Cardiac muscle cell (in vitro differentiated cells and primary cell): ENCODE measurements around the gene COL23A1. TPM values are rescaled to one million over a fixed set of nuclear protein-coding genes. Genes with fewer than 3 reads are reported as not detected.

Experiments used
- DNase-seq, 2 donors: peaks; one replicate each; pipeline versions ENCODE4 v3.0.0 to v3.0.0-alpha.2; 2010 to 2017; ENCODE audit warnings: low read depth in 1 of 2, low spot score in 1 of 2
- H3K27ac ChIP-seq: fragments of 200-600 bp; sonication (generic); 2 replicates; pipeline ENCODE4 v1.5.1; 2016
- H3K27me3 ChIP-seq: fragments of 200-600 bp; sonication (generic); 2 replicates; pipeline ENCODE4 v1.6.0; 2016; ENCODE audit warnings: control low read depth
- H3K36me3 ChIP-seq: fragments of 200-600 bp; sonication (generic); 2 replicates; pipeline ENCODE4 v1.5.1; 2016; ENCODE audit warnings: control low read depth
- H3K4me1 ChIP-seq: fragments of 200-600 bp; sonication (generic); 2 replicates; pipeline ENCODE4 v1.8.1; 2017; ENCODE audit warnings: low read depth, mild to moderate bottlenecking, mixed run types
- H3K4me3 ChIP-seq: fragments of 200-600 bp; sonication (generic); 2 replicates; pipeline ENCODE4 v1.5.1; 2016; ENCODE audit warnings: mild to moderate bottlenecking
- H3K9me3 ChIP-seq: fragments of 200-600 bp; sonication (generic); 2 replicates; pipeline ENCODE4 v1.5.1; 2017; ENCODE audit warnings: low read depth, mild to moderate bottlenecking, control low read depth
- polyA plus RNA-seq: library from polyadenylated mRNA; unstranded; fragments of >200 nt; fragmentation: Nextera tagmentation; extraction: Ambion mirVana; gene quantifications from 2 replicates; pipeline ENCODE4 v1.2.1, GENCODE V29; 2016
- total RNA-seq: library from RNA; depleted of rRNA; stranded (reverse); fragments of >200 nt; gene quantifications from 2 replicates; pipeline ENCODE4 v1.2.3, GENCODE V29; 2016
- TF ChIP-seq, protein P1 (sequence below): IDR thresholded peaks from 2 replicates; pipeline ENCODE4 v1.5.1; 2012; ENCODE audit warnings: low read depth, mild to moderate bottlenecking, low read length

The COL23A1 gene
- total RNA-seq (19.7 and 43.0 TPM in 2 replicates), polyA plus RNA-seq (28.9 and 47.0 TPM in 2 replicates)

DNA sequence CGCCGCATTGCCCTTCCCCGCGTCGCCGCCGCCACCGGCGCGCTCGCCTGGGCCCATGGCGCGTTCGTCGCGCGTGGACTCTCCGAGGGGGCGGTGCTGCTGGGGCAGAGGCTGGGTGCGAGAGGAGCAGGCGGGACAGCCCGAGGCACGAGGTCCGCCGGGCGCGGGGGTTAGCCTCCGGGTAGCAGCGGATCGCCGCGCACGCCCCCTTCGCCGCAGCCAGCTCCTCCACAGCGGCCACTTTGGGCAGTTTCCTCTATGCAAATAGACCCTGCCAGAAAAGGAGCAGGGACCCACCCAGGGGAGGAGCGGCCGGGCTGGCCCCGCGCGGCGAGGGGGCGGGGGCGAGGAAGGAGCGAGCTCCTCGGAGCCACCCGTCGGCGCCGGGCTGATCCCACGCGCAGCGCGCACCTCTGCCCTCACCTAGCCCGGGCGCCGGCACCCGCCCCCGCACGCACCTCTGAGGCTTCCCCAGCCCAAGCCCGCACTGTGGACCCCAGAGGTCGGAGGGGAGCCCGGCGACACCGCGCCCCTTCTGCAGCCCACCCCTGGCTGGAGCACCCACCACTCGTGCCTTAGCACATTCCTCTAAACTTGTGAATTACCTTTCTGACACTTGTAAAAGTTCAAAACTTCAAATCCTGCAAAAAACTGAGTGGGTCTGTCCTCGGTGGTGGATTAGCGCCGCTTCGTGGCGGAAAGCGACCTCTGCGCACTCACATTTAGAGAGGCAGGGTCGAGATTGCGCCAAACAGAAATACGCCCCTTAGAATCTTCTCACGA is at the start of gene COL23A1:
COL23A1 (minus strand) TSS at position 253 of the 783 bp plus-strand sequence.
- TF ChIP-seq, protein P1, sequence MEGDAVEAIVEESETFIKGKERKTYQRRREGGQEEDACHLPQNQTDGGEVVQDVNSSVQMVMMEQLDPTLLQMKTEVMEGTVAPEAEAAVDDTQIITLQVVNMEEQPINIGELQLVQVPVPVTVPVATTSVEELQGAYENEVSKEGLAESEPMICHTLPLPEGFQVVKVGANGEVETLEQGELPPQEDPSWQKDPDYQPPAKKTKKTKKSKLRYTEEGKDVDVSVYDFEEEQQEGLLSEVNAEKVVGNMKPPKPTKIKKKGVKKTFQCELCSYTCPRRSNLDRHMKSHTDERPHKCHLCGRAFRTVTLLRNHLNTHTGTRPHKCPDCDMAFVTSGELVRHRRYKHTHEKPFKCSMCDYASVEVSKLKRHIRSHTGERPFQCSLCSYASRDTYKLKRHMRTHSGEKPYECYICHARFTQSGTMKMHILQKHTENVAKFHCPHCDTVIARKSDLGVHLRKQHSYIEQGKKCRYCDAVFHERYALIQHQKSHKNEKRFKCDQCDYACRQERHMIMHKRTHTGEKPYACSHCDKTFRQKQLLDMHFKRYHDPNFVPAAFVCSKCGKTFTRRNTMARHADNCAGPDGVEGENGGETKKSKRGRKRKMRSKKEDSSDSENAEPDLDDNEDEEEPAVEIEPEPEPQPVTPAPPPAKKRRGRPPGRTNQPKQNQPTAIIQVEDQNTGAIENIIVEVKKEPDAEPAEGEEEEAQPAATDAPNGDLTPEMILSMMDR: peak; percentile 82
- Histone ChIP-seq H3K4me3 (peak within 1 kb of the TSS; percentile 56), H3K4me1 (peaks cover 12% of the 10 kb centered on the region), H3K27ac (peak within 1 kb of the TSS; percentile 62), H3K9me3 (no peaks in the 10 kb centered on the region), H3K36me3 (no peaks in the 10 kb centered on the region), H3K27me3 (no peaks in the 10 kb centered on the region)
- peak; percentile 60 to 90 for DNase-seq

DNA sequence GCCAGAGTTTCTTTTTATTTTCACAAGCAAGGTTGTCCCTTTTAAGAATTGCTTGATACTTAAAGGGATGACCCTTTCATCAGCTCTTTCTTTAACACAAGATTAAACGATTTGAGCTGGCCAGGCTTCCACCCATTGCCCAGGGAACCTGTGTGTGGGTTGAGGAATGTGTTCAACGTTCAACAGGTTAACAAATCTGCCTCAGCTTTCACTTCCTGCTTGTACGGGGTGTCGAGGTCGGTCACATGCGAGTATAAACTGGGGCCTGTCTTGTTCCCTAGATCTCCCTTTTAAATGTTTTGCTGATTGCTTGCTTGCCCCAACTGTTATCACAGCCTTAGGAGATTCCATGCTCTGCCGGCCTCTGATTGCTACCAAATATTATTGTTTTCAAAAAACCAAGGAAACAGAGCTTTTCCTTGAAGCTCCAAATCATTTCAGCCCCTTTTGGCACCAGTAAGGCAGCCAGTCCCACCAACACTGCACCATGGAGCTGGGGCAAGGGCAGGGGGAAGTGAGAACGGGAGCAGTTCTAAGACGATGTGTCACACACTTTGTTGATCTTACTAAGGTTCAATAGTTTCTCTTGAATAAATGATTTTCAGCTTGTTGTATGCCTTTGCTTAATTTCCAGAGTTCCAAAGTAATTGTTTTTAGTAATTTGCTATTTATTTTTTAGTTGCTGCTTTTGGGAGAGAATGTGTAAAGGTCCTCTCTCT is 47.3 kb upstream of the COL23A1 start:
- Histone ChIP-seq H3K9me3 (no peaks in the 10 kb centered on the region), H3K36me3 (no peaks in the 10 kb centered on the region), H3K4me1 (no peaks in the 10 kb centered on the region), H3K27me3 (no peaks in the 10 kb centered on the region), H3K4me3 (no peak overlapping the region), H3K27ac (no peak overlapping the region)
- no peak for DNase-seq
- TF ChIP-seq, protein P1: no peak

DNA sequence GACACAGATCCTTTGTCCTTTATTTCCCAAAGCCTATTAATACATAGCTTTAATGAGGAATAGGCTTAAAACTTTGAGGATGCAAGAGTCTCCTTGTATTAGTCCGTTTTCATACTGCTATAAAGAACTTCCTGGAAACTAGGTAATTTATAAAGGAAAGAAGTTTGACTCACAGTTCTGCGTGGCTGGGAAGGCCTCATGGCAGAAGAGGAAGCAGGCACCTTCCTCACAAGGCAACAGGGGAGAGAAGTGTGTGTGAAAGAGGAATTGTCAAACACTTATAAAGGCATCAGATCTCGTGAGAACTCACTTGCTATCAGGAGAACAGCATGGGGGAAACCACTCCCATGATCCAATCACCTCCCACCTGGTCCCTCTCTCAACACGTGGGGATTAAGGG is 42.1 kb upstream of the COL23A1 start:
- Histone ChIP-seq H3K9me3 (no peaks in the 10 kb centered on the region), H3K4me1 (no peaks in the 10 kb centered on the region), H3K27me3 (no peaks in the 10 kb centered on the region), H3K36me3 (no peaks in the 10 kb centered on the region), H3K4me3 (no peak overlapping the region), H3K27ac (no peak overlapping the region)
- no peak for DNase-seq
- TF ChIP-seq, protein P1: no peak

DNA sequence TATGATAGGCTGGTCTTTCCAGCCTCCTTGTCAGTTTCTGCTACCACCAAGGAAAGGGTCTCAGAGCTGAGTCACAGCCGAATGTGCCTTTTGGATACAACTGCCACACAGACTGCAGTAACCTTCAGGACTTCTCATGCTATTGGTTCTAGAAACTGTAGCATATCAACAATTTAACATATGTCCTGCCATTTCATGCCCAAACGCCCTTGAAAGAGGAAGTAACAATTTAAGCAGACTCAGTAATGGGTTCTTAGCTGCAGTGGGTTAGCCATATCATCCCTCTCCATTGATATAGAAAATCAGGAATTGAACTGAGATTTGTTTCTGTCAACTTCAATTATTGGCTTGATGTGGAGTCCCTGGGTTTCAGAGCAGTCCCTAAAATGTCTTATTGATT is 40.8 kb upstream of the COL23A1 start:
- H3K4me3 ChIP-seq: no peak overlapping the region
- no peaks in the 10 kb centered on the region for H3K27me3 ChIP-seq
- H3K27ac ChIP-seq: no peak overlapping the region
- no peaks in the 10 kb centered on the region for H3K36me3 ChIP-seq
- no peaks in the 10 kb centered on the region for H3K9me3 ChIP-seq
- no peak for DNase-seq
- H3K4me1 ChIP-seq: no peaks in the 10 kb centered on the region
- TF ChIP-seq, protein P1: no peak

DNA sequence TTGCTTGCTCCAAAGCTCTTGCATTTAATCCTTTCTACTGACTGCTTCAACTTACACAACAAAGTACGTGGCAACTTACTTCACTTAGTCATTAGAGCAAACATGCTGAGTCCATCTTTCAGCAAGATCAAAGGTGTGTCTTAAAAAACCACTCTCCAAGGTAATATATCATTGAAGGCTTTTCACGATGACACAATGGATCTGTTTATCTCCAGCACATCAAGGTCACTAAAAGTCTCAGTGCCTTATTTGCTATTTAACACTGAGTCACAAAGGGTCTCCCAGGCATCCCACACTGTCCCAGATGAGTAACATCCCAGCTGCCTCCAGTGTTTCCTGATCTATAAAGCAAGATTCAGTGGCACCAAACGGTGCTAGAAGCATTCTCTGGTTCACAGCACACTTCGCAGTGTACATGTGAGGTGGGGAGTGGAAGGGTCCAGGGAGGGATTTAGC is 40.3 kb upstream of the COL23A1 start:
- H3K4me1 ChIP-seq: no peaks in the 10 kb centered on the region
- TF ChIP-seq, protein P1: no peak
- DNase-seq: no peak
- no peaks in the 10 kb centered on the region for H3K36me3 ChIP-seq
- no peaks in the 10 kb centered on the region for H3K9me3 ChIP-seq
- no peaks in the 10 kb centered on the region for H3K27me3 ChIP-seq
- H3K4me3 ChIP-seq: no peak overlapping the region
- H3K27ac ChIP-seq: no peak overlapping the region
